GM10266 (cell line): ENCODE data around the gene ADAM12.
"Not testable (repeated sequence)": the region's sequence is repeated elsewhere in the genome, so short reads cannot be mapped to it uniquely, and the experiment has no call there.

Experiments
- DNase-seq: peaks from one replicate; pipeline ENCODE4 v3.0.0; 2012; ENCODE audit errors: extremely low spot score
- CTCF ChIP-seq: IDR thresholded peaks from 2 replicates; pipeline ENCODE4 v1.5.1; 2012; ENCODE audit warnings: mild to moderate bottlenecking, low read depth; ENCODE audit not compliant: control insufficient read depth, insufficient read depth; ENCODE audit errors: missing control alignments

ADAM12 gene

GRCh38 chr10:126059076-126059826, 329.0 kb downstream of the ADAM12 start:
- TF ChIP-seq CTCF: no peak
- DNase-seq: no peak

- TF ChIP-seq CTCF: no peak
- no peak for DNase-seq
Observed at GRCh38 chr10:126058507-126058906, 329.8 kb downstream of the ADAM12 start.

GRCh38 chr10:126058104-126058503, 330.2 kb downstream of the ADAM12 start:
- DNase-seq: no peak
- TF ChIP-seq CTCF: no peak

GRCh38 chr10:126057494-126057893, 330.8 kb downstream of the ADAM12 start:
- no peak for DNase-seq
- no peak for TF ChIP-seq CTCF

GRCh38 chr10:126054191-126054590, 334.1 kb downstream of the ADAM12 start:
- no peak for TF ChIP-seq CTCF
- no peak for DNase-seq

- DNase-seq: no peak
- no peak for TF ChIP-seq CTCF
Observed at GRCh38 chr10:126052171-126052570, 336.1 kb downstream of the ADAM12 start.

- no peak for TF ChIP-seq CTCF
- no peak for DNase-seq
Observed at GRCh38 chr10:126049759-126050700, 338.2 kb downstream of the ADAM12 start.

GRCh38 chr10:126047749-126048148, 340.5 kb downstream of the ADAM12 start:
- not testable (repeated sequence) for DNase-seq
